Activated T-cell treated with anti-CD3 and anti-CD28 coated beads, Interleukin-2, amount 50 U/mL, for 72 hours (primary cell): ENCODE measurements around the gene UBASH3A. TPM values are rescaled to one million over a fixed set of nuclear protein-coding genes. Genes with fewer than 3 reads are reported as not detected.
"Not testable (repeated sequence)": the region's sequence is repeated elsewhere in the genome, so short reads cannot be mapped to it uniquely, and the experiment has no call there.

ENCODE experiments used
- ATAC-seq, 2 donors: fragments of 150-1000 bp; cut with Tn5 transposase; replicated peaks in 1 of 2; 2 replicates each; pipeline ENCODE4 v1.10.0; 2021; ENCODE audit warnings: moderate library complexity in 2 of 2, mild to moderate bottlenecking in 1 of 2
- DNase-seq, 2 donors: peaks; one replicate each; pipeline ENCODE4 v3.0.0; 2021 to 2022; ENCODE audit warnings: mixed read lengths in 1 of 2
- H3K27ac Mint-ChIP-seq: one replicate; pipeline ENCODE4 v1.8.0; 2022; ENCODE audit warnings: mild to moderate bottlenecking, moderate library complexity, mixed read lengths
- H3K27me3 Mint-ChIP-seq: one replicate; pipeline ENCODE4 v1.8.0; 2022; ENCODE audit warnings: low read depth, mixed read lengths
- H3K36me3 Mint-ChIP-seq, 2 donors: one replicate each; pipeline ENCODE4 v1.8.0; 2022; ENCODE audit warnings: mixed read lengths in 2 of 2, mild to moderate bottlenecking in 1 of 2; ENCODE audit not compliant: insufficient read depth in 2 of 2
- H3K4me1 Mint-ChIP-seq: one replicate; pipeline ENCODE4 v1.8.0; 2022; ENCODE audit warnings: low read depth, mixed read lengths
- H3K4me3 Mint-ChIP-seq, 2 donors: one replicate each; pipeline ENCODE4 v1.8.0; 2022; ENCODE audit warnings: mild to moderate bottlenecking in 2 of 2, mixed read lengths in 2 of 2, moderate library complexity in 2 of 2
- H3K9me3 Mint-ChIP-seq, 2 donors: one replicate each; pipeline ENCODE4 v1.8.0; 2022; ENCODE audit warnings: mixed read lengths in 2 of 2
- total RNA-seq, 2 donors: library from RNA; stranded (reverse); gene quantifications; one replicate each; pipeline ENCODE4 v1.2.3, GENCODE V29; 2022

The UBASH3A gene
- total RNA-seq, 2 donors from 2014 or later, result 54.5 to 57.4 TPM

GRCh38 chr21:42466700-42467099 is 63.0 kb downstream of the UBASH3A start:
- Mint-ChIP-seq H3K4me1 (peaks cover 45% of the 10 kb centered on the region), H3K9me3 (peaks cover 0 to 2% of the 10 kb centered on the region in 2 donors), H3K4me3 (no peak overlapping the region), H3K27ac (no peak overlapping the region), H3K27me3 (no peaks in the 10 kb centered on the region), H3K36me3 (peaks cover 0 to 1% of the 10 kb centered on the region in 2 donors)
- ATAC-seq (no peak), DNase-seq (no peak)

- peaks cover 39% of the 10 kb centered on the region for H3K4me1 Mint-ChIP-seq
- DNase-seq, result peak in 1 of 2 donors; percentile 28
- H3K4me3 Mint-ChIP-seq, result no peak overlapping the region
- H3K27ac Mint-ChIP-seq, result no peak overlapping the region
- ATAC-seq, result peak in 1 of 2 donors; percentile 32
- peaks cover 0 to 1% of the 10 kb centered on the region in 2 donors for H3K36me3 Mint-ChIP-seq
- H3K27me3 Mint-ChIP-seq, result no peaks in the 10 kb centered on the region
- peaks cover 0 to 2% of the 10 kb centered on the region in 2 donors for H3K9me3 Mint-ChIP-seq
Measured at GRCh38 chr21:42467140-42467983, 63.7 kb downstream of the UBASH3A start.

DNA sequence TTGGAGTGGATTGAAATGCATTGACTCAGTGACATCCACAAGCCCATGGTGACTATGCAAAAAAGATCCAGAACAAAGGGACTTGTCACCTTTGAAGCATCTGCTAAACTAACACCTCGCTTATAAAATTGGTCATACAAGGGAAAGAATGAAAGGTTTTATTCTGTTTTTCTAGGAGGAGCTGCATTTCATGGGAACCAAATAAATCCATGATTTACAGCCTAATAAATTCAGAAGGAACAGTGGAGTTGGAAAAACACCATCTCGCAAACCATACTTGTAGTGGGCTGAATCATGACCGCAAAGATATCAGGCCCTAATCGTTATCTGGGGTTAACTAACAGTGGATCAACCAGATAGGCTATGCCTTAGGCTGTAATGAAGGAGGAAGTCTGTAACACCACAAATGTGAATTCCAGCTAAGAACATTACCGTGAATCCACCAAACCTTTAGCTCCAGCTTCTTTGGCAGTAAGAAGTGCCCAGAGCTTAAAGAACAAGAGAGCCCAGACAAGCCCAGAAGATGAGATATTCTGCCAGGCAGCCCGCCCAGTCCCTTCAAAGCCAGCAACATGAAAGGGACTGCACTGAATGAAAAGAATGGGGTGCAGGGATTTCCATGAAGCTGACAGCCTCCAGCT is 64.9 kb downstream of the UBASH3A start:
- H3K4me3 Mint-ChIP-seq, result no peak overlapping the region
- no peak overlapping the region for H3K27ac Mint-ChIP-seq
- DNase-seq (no peak), ATAC-seq (no peak)
- H3K27me3 Mint-ChIP-seq, result no peaks in the 10 kb centered on the region
- no peaks in the 10 kb centered on the region for H3K36me3 Mint-ChIP-seq
- H3K9me3 Mint-ChIP-seq, result no peaks in the 10 kb centered on the region
- H3K4me1 Mint-ChIP-seq, result peaks cover 27% of the 10 kb centered on the region

GRCh38 chr21:42469272-42469671 is 65.6 kb downstream of the UBASH3A start:
- peak; percentile 32 to 71 for ATAC-seq
- Mint-ChIP-seq H3K4me1 (peaks cover 23% of the 10 kb centered on the region), H3K9me3 (no peaks in the 10 kb centered on the region), H3K27me3 (no peaks in the 10 kb centered on the region), H3K36me3 (no peaks in the 10 kb centered on the region), H3K27ac (no peak overlapping the region), H3K4me3 (no peak overlapping the region)
- DNase-seq, result no peak

DNA sequence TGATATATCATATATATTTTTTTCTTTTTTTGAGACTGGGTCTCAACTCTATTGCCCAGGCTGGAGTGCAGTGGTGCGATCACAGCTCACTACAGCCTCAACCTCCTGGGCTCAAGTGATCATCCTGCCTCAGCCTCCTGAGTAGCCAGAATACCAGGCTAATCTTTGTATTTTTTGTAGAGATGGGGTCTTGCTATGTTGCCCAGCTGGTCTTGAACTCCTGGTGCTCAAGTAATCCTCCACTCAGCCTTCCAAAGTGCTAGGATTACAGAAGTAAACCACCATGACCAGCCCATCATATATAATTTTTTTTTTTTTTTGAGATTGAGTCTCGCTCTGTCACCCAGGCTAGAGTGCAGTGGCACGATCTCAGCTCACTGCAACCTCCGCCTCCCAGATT is 66.0 kb downstream of the UBASH3A start:
- H3K27ac Mint-ChIP-seq, H3K4me3 Mint-ChIP-seq, H3K9me3 Mint-ChIP-seq, H3K36me3 Mint-ChIP-seq, H3K27me3 Mint-ChIP-seq, ATAC-seq, DNase-seq: not testable (repeated sequence)
- H3K4me1 Mint-ChIP-seq, result peaks cover 23% of the 10 kb centered on the region

GRCh38 chr21:42471206-42471605 is 67.5 kb downstream of the UBASH3A start:
- peaks cover 12% of the 10 kb centered on the region for H3K4me1 Mint-ChIP-seq
- ATAC-seq, result no peak
- DNase-seq, result no peak
- H3K4me3 Mint-ChIP-seq, result no peak overlapping the region
- no peaks in the 10 kb centered on the region for H3K27me3 Mint-ChIP-seq
- H3K36me3 Mint-ChIP-seq, result no peaks in the 10 kb centered on the region
- H3K27ac Mint-ChIP-seq, result no peak overlapping the region
- no peaks in the 10 kb centered on the region for H3K9me3 Mint-ChIP-seq

GRCh38 chr21:42471716-42472330 is 68.1 kb downstream of the UBASH3A start:
- Mint-ChIP-seq H3K36me3 (no peaks in the 10 kb centered on the region), H3K27ac (no peak overlapping the region), H3K4me1 (peaks cover 10% of the 10 kb centered on the region), H3K4me3 (no peak overlapping the region), H3K27me3 (no peaks in the 10 kb centered on the region), H3K9me3 (no peaks in the 10 kb centered on the region)
- ATAC-seq (no peak), DNase-seq (no peak)

GRCh38 chr21:42472521-42472920 is 68.8 kb downstream of the UBASH3A start:
- no peaks in the 10 kb centered on the region for H3K9me3 Mint-ChIP-seq
- DNase-seq (no peak), ATAC-seq (no peak)
- no peak overlapping the region for H3K4me3 Mint-ChIP-seq
- no peaks in the 10 kb centered on the region for H3K27me3 Mint-ChIP-seq
- no peak overlapping the region for H3K27ac Mint-ChIP-seq
- H3K4me1 Mint-ChIP-seq, result peaks cover 7% of the 10 kb centered on the region
- no peaks in the 10 kb centered on the region for H3K36me3 Mint-ChIP-seq

GRCh38 chr21:42473498-42474042 is 69.9 kb downstream of the UBASH3A start:
- DNase-seq, result no peak
- Mint-ChIP-seq H3K4me1 (peaks cover 7% of the 10 kb centered on the region), H3K27me3 (no peaks in the 10 kb centered on the region), H3K27ac (no peak overlapping the region), H3K9me3 (no peaks in the 10 kb centered on the region), H3K4me3 (no peak overlapping the region), H3K36me3 (no peaks in the 10 kb centered on the region)
- no peak for ATAC-seq

DNA sequence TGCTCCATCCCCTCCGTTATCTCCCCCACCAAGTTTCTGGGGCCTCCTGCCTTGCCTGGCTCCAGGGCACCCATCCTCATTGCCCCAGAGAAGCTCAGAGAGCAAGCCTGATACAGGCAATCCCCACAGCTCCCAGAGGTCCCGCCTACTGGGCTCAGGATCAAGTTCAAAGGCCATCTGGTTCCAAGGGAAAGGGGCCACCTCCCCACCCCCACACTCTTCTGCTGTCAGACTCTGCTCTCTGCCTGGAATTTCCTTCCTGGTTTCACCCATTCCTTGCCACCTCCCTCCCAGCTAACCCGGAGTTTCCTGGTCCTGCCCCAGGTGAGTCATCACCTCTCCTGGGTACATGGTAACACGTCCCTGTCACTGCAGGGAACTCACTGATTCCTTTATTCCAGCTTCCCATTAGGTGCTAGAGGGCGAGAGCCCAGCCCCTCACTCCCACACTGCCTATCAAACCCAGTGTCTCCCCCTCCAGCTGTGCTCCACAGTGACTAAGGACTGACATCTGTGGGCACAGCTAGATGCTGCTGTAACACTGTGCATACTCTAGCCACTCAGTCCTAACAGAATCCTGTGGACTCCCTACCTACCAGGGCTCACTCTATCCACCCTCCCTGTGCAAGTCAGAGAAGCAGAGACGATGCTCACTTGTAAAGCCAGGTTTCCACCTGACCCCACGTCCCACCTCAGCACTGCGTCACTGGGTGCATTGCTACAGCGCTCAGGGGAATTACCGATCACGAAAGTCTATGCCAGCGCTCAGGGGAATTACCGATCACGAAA is 70.5 kb downstream of the UBASH3A start:
- DNase-seq (no peak), ATAC-seq (peak; percentile 34 to 53)
- Mint-ChIP-seq H3K4me3 (no peak overlapping the region), H3K9me3 (no peaks in the 10 kb centered on the region), H3K27ac (no peak overlapping the region), H3K36me3 (no peaks in the 10 kb centered on the region), H3K27me3 (no peaks in the 10 kb centered on the region), H3K4me1 (peaks cover 7% of the 10 kb centered on the region)

GRCh38 chr21:42475036-42475435 is 71.3 kb downstream of the UBASH3A start:
- DNase-seq (no peak), ATAC-seq (no peak)
- Mint-ChIP-seq H3K27ac (no peak overlapping the region), H3K36me3 (no peaks in the 10 kb centered on the region), H3K4me1 (peaks cover 7% of the 10 kb centered on the region), H3K9me3 (no peaks in the 10 kb centered on the region), H3K27me3 (no peaks in the 10 kb centered on the region), H3K4me3 (no peak overlapping the region)

- no peaks in the 10 kb centered on the region for H3K27me3 Mint-ChIP-seq
- ATAC-seq, result no peak
- H3K9me3 Mint-ChIP-seq, result no peaks in the 10 kb centered on the region
- H3K36me3 Mint-ChIP-seq, result no peaks in the 10 kb centered on the region
- no peak for DNase-seq
- no peak overlapping the region for H3K4me3 Mint-ChIP-seq
- no peak overlapping the region for H3K27ac Mint-ChIP-seq
- H3K4me1 Mint-ChIP-seq, result peaks cover 7% of the 10 kb centered on the region
Measured at GRCh38 chr21:42475526-42476387, 72.1 kb downstream of the UBASH3A start.
